Tibial artery (tissue), 4 donors: ENCODE results near the gene USP10.
A peak's percentile ranks its signal among the peaks of the same experiment; 100 is the strongest.

ENCODE experiments used
- DNase-seq, 2 donors: peaks; one replicate each; pipeline ENCODE4 v3.0.0-alpha.2; 2019
- H3K27ac ChIP-seq, 2 donors: fragments of 200-600 bp; sonication (generic) in 1 of 2; 1 replicate in 1 of 2; 2 replicates in 1 of 2; pipeline ENCODE4 v1.5.1; 2018 to 2019; ENCODE audit warnings: mild to moderate bottlenecking in 1 of 2
- H3K27me3 ChIP-seq, 2 donors: fragments of 200-600 bp; sonication (generic) in 1 of 2; one replicate each; pipeline versions ENCODE4 v1.5.1 to v1.6.0; 2016 to 2019
- H3K36me3 ChIP-seq, 3 donors: fragments of 200-600 bp; sonication (generic) in 2 of 3; one replicate each; pipeline ENCODE4 v1.5.1; 2016 to 2019; ENCODE audit warnings: mild to moderate bottlenecking in 2 of 3
- H3K4me1 ChIP-seq, 4 donors: fragments of 200-600 bp; sonication (generic) in 2 of 4; 1 replicate in 3 of 4; 2 replicates in 1 of 4; pipeline ENCODE4 v1.5.1; 2016 to 2019
- H3K4me3 ChIP-seq, 2 donors: fragments of 200-600 bp; sonication (generic) in 1 of 2; 1 replicate in 1 of 2; 2 replicates in 1 of 2; pipeline ENCODE4 v1.5.1; 2018 to 2019; ENCODE audit warnings: mild to moderate bottlenecking in 2 of 2
- H3K9me3 ChIP-seq, 3 donors: fragments of 200-600 bp; sonication (generic) in 1 of 3; one replicate each; pipeline ENCODE4 v1.5.1; 2016 to 2019
- intact Hi-C: fragments of 100-400 bp; cut with DNase I; formaldehyde crosslinking; loops from one replicate; pipeline ENCODE4 v1.15.0; 2023; ENCODE audit warnings: low total_unique reads
- TF ChIP-seq, protein P1 (sequence below), 2 experiments: fragments of 200-600 bp in 1 of 2; fragments of 450-650 bp in 1 of 2; IDR thresholded peaks; one replicate each; pipeline ENCODE4 v1.5.1; 2017 to 2019; ENCODE audit warnings: antibody characterized with exemption in 2 of 2, mild to moderate bottlenecking in 1 of 2, moderate library complexity in 1 of 2

USP10 gene

DNA sequence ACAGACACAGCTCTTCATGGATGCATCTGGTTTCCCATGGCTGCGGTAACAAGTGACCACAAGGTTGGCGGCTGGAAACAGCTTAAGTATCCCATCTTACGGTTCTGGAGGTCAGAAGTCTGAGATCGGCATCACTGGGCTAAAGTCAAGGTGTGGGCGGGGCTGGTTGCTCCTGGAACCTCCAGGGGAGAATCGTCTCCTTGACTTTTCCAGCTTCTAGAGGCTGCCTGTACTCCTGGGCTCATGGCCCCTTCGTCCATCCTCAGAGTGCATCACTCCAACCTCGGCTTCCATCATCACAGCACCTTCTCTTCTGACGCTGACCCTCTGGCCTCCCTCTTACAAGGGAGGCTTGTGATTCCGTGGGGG lies 107.1 kb downstream of the USP10 start:
- Histone ChIP-seq H3K4me3 (no peak overlapping the region), H3K27me3 (no peaks in the 10 kb centered on the region), H3K27ac (no peak overlapping the region), H3K4me1 (peaks cover 0 to 13% (median 0%) of the 10 kb centered on the region in 4 donors), H3K36me3 (no peaks in the 10 kb centered on the region), H3K9me3 (no peaks in the 10 kb centered on the region)
- DNase-seq: no peak
- intact Hi-C loops: no loop called here
- TF ChIP-seq, protein P1, sequence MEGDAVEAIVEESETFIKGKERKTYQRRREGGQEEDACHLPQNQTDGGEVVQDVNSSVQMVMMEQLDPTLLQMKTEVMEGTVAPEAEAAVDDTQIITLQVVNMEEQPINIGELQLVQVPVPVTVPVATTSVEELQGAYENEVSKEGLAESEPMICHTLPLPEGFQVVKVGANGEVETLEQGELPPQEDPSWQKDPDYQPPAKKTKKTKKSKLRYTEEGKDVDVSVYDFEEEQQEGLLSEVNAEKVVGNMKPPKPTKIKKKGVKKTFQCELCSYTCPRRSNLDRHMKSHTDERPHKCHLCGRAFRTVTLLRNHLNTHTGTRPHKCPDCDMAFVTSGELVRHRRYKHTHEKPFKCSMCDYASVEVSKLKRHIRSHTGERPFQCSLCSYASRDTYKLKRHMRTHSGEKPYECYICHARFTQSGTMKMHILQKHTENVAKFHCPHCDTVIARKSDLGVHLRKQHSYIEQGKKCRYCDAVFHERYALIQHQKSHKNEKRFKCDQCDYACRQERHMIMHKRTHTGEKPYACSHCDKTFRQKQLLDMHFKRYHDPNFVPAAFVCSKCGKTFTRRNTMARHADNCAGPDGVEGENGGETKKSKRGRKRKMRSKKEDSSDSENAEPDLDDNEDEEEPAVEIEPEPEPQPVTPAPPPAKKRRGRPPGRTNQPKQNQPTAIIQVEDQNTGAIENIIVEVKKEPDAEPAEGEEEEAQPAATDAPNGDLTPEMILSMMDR (IDR thresholded peaks at IDR 0.05): no peak

DNA sequence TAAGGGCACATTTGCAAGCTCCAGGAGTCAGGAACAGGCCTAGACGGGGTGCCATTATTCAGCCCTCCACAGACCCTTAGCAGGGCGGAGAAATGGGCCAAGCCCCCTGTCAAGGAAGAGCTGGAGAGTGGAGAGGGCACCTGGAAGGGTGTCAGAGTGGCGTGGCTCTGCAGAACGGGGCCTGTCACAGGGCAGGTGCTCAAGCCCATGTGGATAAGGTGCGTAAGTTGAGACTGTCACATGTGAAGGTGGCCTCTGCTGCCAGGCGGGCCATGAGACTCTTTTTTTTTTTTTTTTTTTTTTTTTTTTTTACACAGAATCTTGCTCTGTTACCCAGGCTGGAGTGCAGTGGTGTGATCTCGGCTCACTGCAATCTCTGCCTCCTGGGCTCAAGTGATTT lies 108.0 kb downstream of the USP10 start:
- TF ChIP-seq, protein P1 (IDR thresholded peaks at IDR 0.05): no peak

DNA sequence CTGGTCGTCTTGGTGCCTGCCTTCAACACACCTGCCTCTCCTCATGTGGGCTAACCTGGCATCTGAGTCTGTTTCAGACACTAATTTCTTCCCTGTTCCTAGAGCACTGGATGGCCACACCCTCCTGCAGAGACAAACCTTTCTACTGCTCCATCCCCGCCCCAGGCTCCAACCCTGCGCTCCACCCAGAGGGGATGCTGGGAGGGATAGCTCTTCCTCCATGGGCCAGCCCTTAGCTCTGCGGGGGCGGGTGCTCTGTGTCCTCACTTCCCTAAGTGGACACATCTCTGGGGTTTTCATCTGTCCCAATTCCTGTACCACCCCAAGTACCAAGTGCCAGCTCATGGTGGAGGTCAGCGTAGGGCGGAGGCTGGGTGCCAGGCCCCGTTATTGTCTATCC lies 109.0 kb downstream of the USP10 start:
- intact Hi-C loops: no loop called here
- Histone ChIP-seq H3K27ac (no peak overlapping the region), H3K27me3 (no peaks in the 10 kb centered on the region), H3K36me3 (no peaks in the 10 kb centered on the region), H3K4me3 (no peak overlapping the region), H3K9me3 (no peaks in the 10 kb centered on the region), H3K4me1 (peaks cover 0 to 13% (median 0%) of the 10 kb centered on the region in 4 donors)
- TF ChIP-seq, protein P1 (IDR thresholded peaks at IDR 0.05): no peak
- no peak for DNase-seq

More for the DNA sequence above, 108.0 kb downstream of the USP10 start:
- Histone ChIP-seq H3K27ac (no peak overlapping the region), H3K27me3 (no peaks in the 10 kb centered on the region), H3K9me3 (no peaks in the 10 kb centered on the region), H3K4me1 (peaks cover 0 to 13% (median 0%) of the 10 kb centered on the region in 4 donors), H3K36me3 (no peaks in the 10 kb centered on the region), H3K4me3 (no peak overlapping the region)
- no peak for DNase-seq
- intact Hi-C loops: no loop called here

DNA sequence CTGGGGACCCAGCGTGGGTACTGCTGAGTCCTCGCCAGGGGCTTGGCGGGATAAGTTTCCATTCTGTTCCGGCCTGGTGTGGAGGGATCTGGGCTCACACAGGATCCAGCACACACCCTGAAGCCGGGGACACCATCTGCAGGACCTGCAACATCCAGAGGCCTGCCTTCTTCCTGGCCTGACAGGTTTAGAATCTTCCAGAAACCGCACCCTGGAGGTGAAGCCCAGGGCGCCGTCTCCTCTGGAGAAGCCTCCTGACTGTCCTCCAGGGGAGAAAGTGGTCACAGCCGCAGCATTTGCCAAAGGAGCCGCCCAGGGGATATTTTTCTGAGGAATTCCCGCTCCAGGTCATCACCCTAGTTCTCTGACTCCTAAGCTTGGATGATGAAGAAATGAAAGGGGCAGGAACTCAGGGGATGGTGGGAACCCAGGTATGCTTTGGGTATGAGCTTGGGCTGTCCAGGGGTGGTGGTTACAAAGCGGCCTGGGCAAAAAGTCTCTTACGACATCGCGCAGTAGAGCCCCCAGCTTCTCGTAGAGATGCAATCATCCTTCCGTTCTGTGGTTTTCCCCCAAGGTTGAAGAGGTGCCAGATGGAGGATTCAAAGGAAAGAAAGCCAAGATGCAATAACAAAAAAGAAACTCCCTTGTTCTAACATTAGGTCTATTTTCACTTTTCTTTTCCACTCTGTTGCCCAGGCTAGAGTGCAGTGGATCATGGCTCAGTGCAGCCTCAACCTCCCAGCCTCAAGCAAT lies 110.9 kb downstream of the USP10 start:
- DNase-seq: peak in 1 of 2 donors; percentile 72

DNA sequence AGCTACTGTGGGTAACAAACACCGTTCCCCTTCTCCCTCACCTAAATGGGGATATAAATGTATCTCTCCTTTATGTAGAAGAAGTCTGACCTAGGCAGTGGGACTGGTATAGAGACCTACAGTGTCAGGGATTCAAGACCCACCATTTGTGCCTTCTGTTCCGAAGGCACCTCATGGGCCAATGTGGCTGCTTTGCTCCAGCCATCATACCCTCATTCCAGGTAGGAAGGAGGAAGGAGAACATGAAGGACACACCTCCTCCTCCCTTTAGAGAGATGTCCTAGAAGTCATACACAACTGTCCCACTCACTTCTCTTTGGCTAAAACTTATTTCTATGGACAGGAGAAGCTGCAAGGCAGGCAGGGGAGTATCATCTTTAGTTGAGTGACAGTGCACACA lies 111.7 kb downstream of the USP10 start:
- Histone ChIP-seq H3K4me1 (peaks cover 0 to 9% (median 0%) of the 10 kb centered on the region in 4 donors), H3K27ac (no peak overlapping the region), H3K36me3 (no peaks in the 10 kb centered on the region), H3K27me3 (no peaks in the 10 kb centered on the region), H3K4me3 (no peak overlapping the region), H3K9me3 (no peaks in the 10 kb centered on the region)
- TF ChIP-seq, protein P1 (IDR thresholded peaks at IDR 0.05): no peak
- intact Hi-C loops: no loop called here
- no peak for DNase-seq

More for the DNA sequence above, 110.9 kb downstream of the USP10 start:
- TF ChIP-seq, protein P1 (IDR thresholded peaks at IDR 0.05): no peak
- Histone ChIP-seq H3K9me3 (no peaks in the 10 kb centered on the region), H3K36me3 (no peaks in the 10 kb centered on the region), H3K4me1 (peaks cover 0 to 13% (median 0%) of the 10 kb centered on the region in 4 donors), H3K27ac (peak overlapping the region in 1 of 2 donors; percentile 24), H3K4me3 (no peak overlapping the region), H3K27me3 (no peaks in the 10 kb centered on the region)
- intact Hi-C loops: no loop called here
